Suprapubic skin (tissue), 4 donors: ENCODE data around the gene FAM156B. TPM values are rescaled to one million over a fixed set of nuclear protein-coding genes. Genes with fewer than 3 reads are reported as not detected.
"Not testable (repeated sequence)": the region's sequence is repeated elsewhere in the genome, so short reads cannot be mapped to it uniquely, and the experiment has no call there.

Experiments used
- DNase-seq, 2 donors: peaks; one replicate each; pipeline ENCODE4 v3.0.0-alpha.2; 2019; ENCODE audit warnings: low spot score in 2 of 2
- H3K27ac ChIP-seq: fragments of 200-600 bp; sonication (generic); one replicate; pipeline ENCODE4 v1.5.1; 2019
- H3K27me3 ChIP-seq: fragments of 200-600 bp; sonication (generic); one replicate; pipeline ENCODE4 v1.5.1; 2019
- H3K36me3 ChIP-seq: fragments of 200-600 bp; sonication (generic); one replicate; pipeline ENCODE4 v1.5.1; 2019
- H3K4me1 ChIP-seq: fragments of 200-600 bp; sonication (generic); one replicate; pipeline ENCODE4 v1.5.1; 2019
- H3K4me3 ChIP-seq: fragments of 200-600 bp; sonication (generic); one replicate; pipeline ENCODE4 v1.5.1; 2019; ENCODE audit warnings: mild to moderate bottlenecking
- H3K9me3 ChIP-seq: fragments of 200-600 bp; sonication (generic); one replicate; pipeline ENCODE4 v1.5.1; 2019
- CTCF ChIP-seq, 2 donors: fragments of 200-600 bp in 1 of 2; fragments of 450-650 bp in 1 of 2; sonication (generic) in 1 of 2; IDR thresholded peaks; one replicate each; pipeline ENCODE4 v1.5.1; 2016 to 2019; ENCODE audit warnings: antibody characterized with exemption in 2 of 2, mild to moderate bottlenecking in 1 of 2, moderate library complexity in 1 of 2
- EP300 ChIP-seq: sonication (generic); formaldehyde crosslinking; IDR thresholded peaks from one replicate; pipeline ENCODE4 v1.6.1; 2017; ENCODE audit warnings: antibody characterized with exemption
- POLR2A ChIP-seq, 2 donors: fragments of 450-650 bp; IDR thresholded peaks; one replicate each; pipeline ENCODE4 v1.6.1; 2017; ENCODE audit warnings: antibody characterized with exemption in 2 of 2, mild to moderate bottlenecking in 2 of 2, moderate library complexity in 2 of 2
- POLR2AphosphoS5 ChIP-seq, 3 donors: sonication (generic); formaldehyde crosslinking; IDR thresholded peaks; one replicate each; pipeline ENCODE4 v1.6.1; 2017; ENCODE audit warnings: antibody characterized with exemption in 3 of 3
- WGBS: methylation state at CpG from one replicate; pipeline ENCODE4 v1.1.5; 2018; 5-methylcytosine and 5-hydroxymethylcytosine counted together
- total RNA-seq, 4 donors: library from RNA; depleted of rRNA; stranded (reverse); fragments of >200 nt; gene quantifications; one replicate each; pipeline ENCODE4 v1.1.0, GENCODE V29; 2016

FAM156B gene
- total RNA-seq, 4 donors from 2014 or later: 42.5 to 126 (median 48.0) TPM

- H3K36me3 ChIP-seq, H3K27me3 ChIP-seq, H3K4me3 ChIP-seq, DNase-seq, H3K27ac ChIP-seq, H3K9me3 ChIP-seq, H3K4me1 ChIP-seq: not testable (repeated sequence)
- no CpG with 5 or more reads among the region's 9 CpGs for WGBS
These were observed 16.6 kb downstream of the FAM156B start for GRCh38 chrX:52913681-52914080.

- H3K4me3 ChIP-seq, H3K27me3 ChIP-seq, H3K36me3 ChIP-seq, H3K27ac ChIP-seq, DNase-seq, H3K9me3 ChIP-seq, H3K4me1 ChIP-seq: not testable (repeated sequence)
- WGBS: no CpG with 5 or more reads among the region's 3 CpGs
These were observed 17.6 kb downstream of the FAM156B start for GRCh38 chrX:52914704-52915103.

DNA sequence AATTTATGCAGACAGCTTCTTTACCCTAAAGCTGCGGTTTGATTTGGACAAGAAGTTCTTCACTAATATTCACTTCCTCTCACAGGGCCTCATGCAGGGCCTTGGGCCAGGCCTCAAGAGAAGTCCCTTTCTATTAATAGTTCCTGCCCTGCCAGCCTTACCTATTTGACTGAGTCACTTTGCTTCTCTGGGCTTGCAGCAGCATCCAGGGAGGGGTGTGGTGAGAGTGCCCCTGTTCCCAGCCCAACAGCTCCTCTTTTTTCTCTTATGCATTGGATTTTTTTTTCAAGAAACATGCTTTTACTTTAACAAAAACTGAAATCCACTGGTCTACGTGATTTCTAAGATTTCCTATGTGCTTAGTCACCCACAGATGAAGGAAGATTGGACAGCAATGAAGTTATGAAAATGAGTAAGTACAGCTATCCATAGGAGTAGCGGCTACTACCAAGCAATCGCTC is 26.7 kb downstream of the FAM156B start:
- no peaks in the 10 kb centered on the region for H3K27me3 ChIP-seq
- 56% methylated on average over 4 of the region's 4 CpGs for WGBS
- no peaks in the 10 kb centered on the region for H3K36me3 ChIP-seq
- no peak overlapping the region for H3K4me3 ChIP-seq
- no peak for TF ChIP-seq POLR2A (IDR thresholded peaks at IDR 0.05)
- TF ChIP-seq EP300: no peak
- TF ChIP-seq CTCF (IDR thresholded peaks at IDR 0.05): no peak
- no peak for TF ChIP-seq POLR2AphosphoS5 (IDR thresholded peaks at IDR 0.05)
- DNase-seq: no peak
- no peaks in the 10 kb centered on the region for H3K9me3 ChIP-seq
- peaks cover 5% of the 10 kb centered on the region for H3K4me1 ChIP-seq
- no peak overlapping the region for H3K27ac ChIP-seq

DNA sequence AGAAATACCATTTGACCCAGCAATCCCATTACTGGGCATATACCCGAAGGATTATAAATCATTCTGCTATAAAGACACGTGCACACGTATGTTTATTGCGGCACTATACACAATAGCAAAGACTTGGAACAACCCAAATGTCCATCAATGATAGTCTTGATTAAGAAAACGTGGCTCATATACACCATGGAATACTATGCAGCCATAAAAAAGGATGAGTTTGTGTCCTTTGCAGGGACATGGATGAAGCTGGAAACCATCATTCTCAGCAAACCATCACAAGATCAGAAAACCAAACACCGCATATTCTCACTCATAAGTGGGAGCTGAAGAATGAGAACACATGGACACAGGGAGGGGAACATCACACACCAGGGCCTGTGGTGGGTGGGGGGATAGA is 33.1 kb downstream of the FAM156B start:
- H3K36me3 ChIP-seq, H3K4me3 ChIP-seq, H3K9me3 ChIP-seq, H3K27me3 ChIP-seq, H3K27ac ChIP-seq, H3K4me1 ChIP-seq, DNase-seq: not testable (repeated sequence)
- WGBS: 81% methylated on average over 6 of the region's 6 CpGs

DNA sequence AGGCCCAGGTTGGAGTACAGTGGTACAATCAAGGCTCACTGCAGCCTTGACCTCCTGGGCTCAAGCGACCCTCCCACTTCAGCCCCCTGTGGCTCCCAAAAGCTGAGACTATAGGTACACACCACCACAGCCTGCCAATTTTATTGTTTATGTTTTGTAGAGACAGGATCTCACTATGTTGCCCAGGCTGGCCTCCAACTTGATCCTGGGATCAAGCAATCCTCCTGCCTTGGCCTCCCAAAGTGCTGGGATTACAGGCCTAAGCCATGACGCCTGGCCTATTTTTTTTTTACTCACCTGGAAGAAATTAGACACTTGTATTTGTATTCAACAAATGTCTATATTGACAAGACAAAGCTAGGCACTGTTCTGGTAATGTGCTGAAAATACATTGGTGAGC is 36.1 kb downstream of the FAM156B start:
- no peak for TF ChIP-seq POLR2AphosphoS5 (IDR thresholded peaks at IDR 0.05)
- TF ChIP-seq POLR2A (IDR thresholded peaks at IDR 0.05): no peak
- TF ChIP-seq EP300: no peak
- Histone ChIP-seq H3K9me3 (no peaks in the 10 kb centered on the region), H3K36me3 (no peaks in the 10 kb centered on the region), H3K27me3 (no peaks in the 10 kb centered on the region), H3K4me3 (no peak overlapping the region), H3K4me1 (no peaks in the 10 kb centered on the region), H3K27ac (no peak overlapping the region)
- no peak for DNase-seq
- WGBS: 84% methylated on average over 2 of the region's 2 CpGs

GRCh38 chrX:52933976-52934703 is 37.0 kb downstream of the FAM156B start:
- no peaks in the 10 kb centered on the region for H3K4me1 ChIP-seq
- H3K4me3 ChIP-seq: peak overlapping the region; percentile 56
- 5% methylated on average over 27 of the region's 27 CpGs for WGBS
- H3K27ac ChIP-seq: peak overlapping the region; percentile 92
- no peaks in the 10 kb centered on the region for H3K36me3 ChIP-seq
- no peaks in the 10 kb centered on the region for H3K27me3 ChIP-seq
- DNase-seq: no peak
- H3K9me3 ChIP-seq: no peaks in the 10 kb centered on the region
- TF ChIP-seq POLR2A (IDR thresholded peaks at IDR 0.05) (no peak), CTCF (IDR thresholded peaks at IDR 0.05) (no peak), EP300 (no peak), POLR2AphosphoS5 (IDR thresholded peaks at IDR 0.05) (no peak)

- Histone ChIP-seq H3K9me3 (no peaks in the 10 kb centered on the region), H3K27ac (peak overlapping the region; percentile 92), H3K4me3 (peak overlapping the region; percentile 56), H3K27me3 (no peaks in the 10 kb centered on the region), H3K36me3 (no peaks in the 10 kb centered on the region), H3K4me1 (no peaks in the 10 kb centered on the region)
- peak; percentile 94 to 98 for DNase-seq
- 0% methylated on average over 29 of the region's 61 CpGs for WGBS
- TF ChIP-seq EP300: no peak
- peak; percentile 16 to 74 (median 19) for TF ChIP-seq POLR2AphosphoS5 (IDR thresholded peaks at IDR 0.05)
- TF ChIP-seq CTCF (IDR thresholded peaks at IDR 0.05): peak; percentile 61 to 99
- peak in 1 of 2 donors; percentile 37 for TF ChIP-seq POLR2A (IDR thresholded peaks at IDR 0.05)
These were observed 37.8 kb downstream of the FAM156B start for GRCh38 chrX:52934704-52935469.

- not testable (repeated sequence) for H3K4me1 ChIP-seq, H3K36me3 ChIP-seq, H3K9me3 ChIP-seq, H3K27me3 ChIP-seq, DNase-seq
- H3K27ac ChIP-seq: peak overlapping the region; percentile 92
- peak overlapping the region; percentile 56 for H3K4me3 ChIP-seq
- WGBS: 3% methylated on average over 10 of the region's 10 CpGs
These were observed 38.3 kb downstream of the FAM156B start for GRCh38 chrX:52935470-52935784.

DNA sequence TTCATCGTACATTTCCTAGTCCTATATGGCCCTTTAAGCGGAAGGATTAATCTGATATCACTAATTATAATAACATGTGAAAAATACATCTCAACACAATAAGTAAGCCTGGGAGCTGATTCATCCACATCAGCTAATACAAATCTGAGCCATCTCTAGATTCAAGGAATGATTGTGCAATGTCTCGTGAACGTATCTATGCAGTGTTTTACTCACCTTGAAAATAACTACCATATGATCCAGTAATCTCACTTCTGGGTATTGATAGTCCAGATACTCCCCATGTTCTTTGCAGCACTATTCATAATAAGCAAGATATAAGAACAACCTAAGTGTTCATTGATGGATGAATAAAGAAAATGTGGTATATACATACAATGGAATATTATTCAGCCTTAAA is 43.6 kb downstream of the FAM156B start:
- H3K4me1 ChIP-seq, H3K4me3 ChIP-seq, H3K9me3 ChIP-seq, H3K27me3 ChIP-seq, H3K27ac ChIP-seq, H3K36me3 ChIP-seq, DNase-seq: not testable (repeated sequence)
- no CpG with 5 or more reads among the region's 4 CpGs for WGBS

DNA sequence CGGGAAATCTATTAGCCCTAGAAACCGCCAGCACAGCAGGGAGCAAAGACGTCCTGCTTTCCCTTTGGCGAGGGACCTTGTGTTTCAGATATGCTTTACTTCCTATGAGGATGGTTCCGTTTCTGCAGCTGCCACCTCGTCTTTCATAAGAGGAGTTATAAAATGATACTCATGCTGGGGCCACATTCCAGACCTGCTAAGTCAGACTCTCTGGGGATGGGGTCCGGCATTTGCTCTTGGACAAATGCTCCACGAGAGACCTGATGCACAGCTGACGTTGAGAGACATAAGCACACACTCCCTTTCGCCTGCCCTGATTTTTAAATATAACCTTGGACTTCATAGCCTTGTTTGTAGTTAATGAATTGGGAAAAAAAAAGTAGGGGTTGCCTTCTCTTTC is 44.6 kb downstream of the FAM156B start:
- not testable (repeated sequence) for H3K4me1 ChIP-seq, H3K36me3 ChIP-seq, DNase-seq, H3K9me3 ChIP-seq, H3K27me3 ChIP-seq, H3K27ac ChIP-seq, H3K4me3 ChIP-seq
- WGBS: no CpG with 5 or more reads among the region's 10 CpGs
